Inflammatory macrophage treated with lipopolysaccharide for 1 hour (primary cell): ENCODE results near the gene DPPA3.
"Not testable (repeated sequence)": the region's sequence is repeated elsewhere in the genome, so short reads cannot be mapped to it uniquely, and the experiment has no call there.

ENCODE experiments used
- DNase-seq, 2 donors: peaks; one replicate each; pipeline ENCODE4 v3.0.0-alpha.2; 2020 to 2022

The DPPA3 gene

DNA sequence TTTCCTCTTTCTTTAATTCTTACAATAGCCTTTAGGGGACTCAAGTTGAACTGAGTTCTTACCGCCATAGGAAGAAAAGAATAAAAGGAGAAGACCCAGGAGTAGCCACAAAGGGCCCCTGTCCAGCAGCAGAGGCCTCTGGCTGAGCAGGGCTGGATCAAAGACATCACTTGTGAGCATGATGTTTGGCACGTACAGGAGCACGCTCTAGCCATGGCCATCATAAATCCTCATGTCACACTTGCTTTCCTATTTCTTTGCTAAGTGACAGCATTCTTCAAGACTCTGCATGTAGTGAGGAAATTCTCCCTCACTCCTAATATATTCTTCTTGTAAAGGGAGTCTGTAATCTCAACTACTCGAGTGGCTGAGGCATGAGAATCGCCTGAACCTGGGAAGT lies 20.3 kb downstream of the DPPA3 start:
- no peak for DNase-seq

DNA sequence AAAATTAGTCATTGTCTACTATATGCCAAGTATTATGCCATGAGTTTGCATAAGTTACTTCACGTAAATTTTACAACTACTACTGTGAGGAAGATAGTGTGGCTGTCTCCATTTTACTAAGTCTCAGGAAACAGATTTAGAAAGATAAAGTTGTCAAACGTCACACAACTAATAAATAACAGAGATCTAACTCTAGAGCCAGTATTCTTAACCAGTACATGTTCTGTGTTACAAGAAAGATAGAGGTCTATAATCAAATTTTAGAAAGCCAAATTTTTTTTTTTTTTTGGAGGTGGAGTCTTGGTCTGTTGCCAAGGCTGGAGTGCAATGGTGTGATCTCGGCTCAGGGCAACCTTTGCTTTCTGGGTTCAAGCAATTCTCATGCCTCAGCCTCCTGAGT lies 21.8 kb downstream of the DPPA3 start:
- DNase-seq: no peak

DNA sequence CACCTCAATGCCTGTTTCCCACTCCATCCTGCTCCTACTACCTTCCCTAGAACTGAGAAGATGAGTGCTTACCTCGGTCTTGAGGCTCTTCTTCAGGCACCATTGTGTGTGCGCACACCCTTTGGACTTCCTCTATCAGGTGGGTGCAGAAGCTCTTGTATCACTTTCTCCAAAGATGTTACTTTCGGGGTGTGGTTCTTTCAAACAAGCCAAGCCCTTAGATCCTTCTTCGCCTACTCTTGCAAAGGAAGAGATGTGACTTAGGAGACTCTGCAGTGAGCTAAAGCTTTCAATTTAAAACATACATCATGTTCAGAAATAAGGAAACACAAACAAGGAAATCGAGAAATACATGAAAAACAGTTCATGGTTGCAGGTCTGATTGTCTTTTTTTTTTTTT lies 36.0 kb downstream of the DPPA3 start, which contains the start of gene CLEC4C:
Gene CLEC4C (minus strand): TSS at position 130 of the 400 bp plus-strand sequence. CDS start 27 bp downstream, at position 103.
- peak; percentile 54 to 58 for DNase-seq

DNA sequence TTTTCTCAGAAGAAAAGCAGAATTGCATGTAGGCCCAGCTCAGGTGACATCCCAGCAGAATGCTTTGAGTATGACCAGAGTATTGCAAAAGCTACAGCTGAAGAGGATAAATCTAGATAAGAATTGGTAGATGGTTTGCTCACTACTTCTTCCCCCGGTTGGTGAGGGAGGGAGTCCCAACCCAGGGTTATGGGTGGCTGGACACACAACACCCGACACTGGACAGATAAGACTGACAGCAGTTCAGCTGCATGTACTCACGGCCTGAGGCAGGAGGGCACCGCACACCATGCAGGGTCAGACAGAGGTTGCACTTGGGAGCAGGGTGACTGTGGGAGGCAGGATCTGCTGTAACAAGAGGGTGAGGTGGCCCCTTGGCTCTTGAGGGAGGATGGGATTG lies 37.6 kb downstream of the DPPA3 start:
- DNase-seq: no peak

DNA sequence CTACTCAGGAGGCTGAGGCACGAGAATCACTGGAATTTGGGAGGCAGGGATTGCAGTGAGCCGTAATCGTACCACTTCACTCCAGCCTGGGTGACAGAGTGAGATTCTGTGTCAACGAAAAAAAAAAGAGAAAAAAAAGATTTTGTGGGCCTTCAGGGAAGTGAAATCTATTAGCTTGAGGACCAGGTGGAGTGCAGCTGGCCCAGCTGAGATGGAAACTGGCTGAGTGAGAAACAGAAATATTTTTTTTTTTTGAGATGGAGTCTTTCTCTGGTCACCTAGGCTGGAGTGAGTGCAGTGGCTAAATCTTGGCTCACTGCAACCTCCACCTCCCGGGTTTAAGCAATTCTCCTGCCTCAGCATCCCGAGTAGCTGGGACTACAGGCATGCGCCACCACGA lies 38.2 kb downstream of the DPPA3 start:
- DNase-seq: no peak

DNA sequence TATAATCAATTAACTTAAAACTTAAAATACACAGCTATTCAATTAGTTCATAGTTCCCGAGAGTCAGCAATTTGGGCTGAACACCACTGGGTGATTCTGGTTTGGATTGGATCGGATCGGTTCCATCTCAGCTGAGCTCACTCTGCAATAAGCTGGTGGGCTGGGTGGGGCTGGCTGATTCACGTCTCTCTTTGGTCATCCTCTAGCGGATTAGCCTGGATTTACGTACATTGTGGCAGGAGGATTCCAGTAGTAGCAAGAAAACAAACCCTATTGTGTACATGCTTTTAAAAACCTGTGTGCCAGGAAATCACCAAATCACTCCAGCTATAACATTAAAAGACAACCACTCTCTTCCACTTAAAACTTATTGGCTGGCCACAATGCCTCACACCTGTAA lies 39.1 kb downstream of the DPPA3 start:
- DNase-seq: no peak

DNA sequence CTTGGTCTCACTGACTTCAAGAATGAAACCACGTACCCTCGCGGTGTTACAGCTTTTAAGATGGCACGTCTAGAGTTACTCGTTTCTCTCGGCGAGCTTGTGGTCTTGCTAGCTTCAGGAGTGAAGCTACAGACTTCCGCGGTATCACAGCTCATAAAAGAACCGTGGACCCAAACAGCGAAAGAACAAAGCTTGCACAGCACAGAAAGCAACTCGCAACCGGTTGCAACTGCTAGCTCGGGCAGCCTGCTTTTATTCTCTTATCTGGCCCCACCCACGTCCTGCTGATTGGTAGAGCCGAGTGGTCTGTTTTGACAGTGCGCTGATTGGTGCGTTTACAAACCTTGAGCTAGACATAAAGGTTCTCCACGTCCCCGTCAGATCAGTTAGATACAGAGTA lies 40.2 kb downstream of the DPPA3 start:
- no peak for DNase-seq

DNA sequence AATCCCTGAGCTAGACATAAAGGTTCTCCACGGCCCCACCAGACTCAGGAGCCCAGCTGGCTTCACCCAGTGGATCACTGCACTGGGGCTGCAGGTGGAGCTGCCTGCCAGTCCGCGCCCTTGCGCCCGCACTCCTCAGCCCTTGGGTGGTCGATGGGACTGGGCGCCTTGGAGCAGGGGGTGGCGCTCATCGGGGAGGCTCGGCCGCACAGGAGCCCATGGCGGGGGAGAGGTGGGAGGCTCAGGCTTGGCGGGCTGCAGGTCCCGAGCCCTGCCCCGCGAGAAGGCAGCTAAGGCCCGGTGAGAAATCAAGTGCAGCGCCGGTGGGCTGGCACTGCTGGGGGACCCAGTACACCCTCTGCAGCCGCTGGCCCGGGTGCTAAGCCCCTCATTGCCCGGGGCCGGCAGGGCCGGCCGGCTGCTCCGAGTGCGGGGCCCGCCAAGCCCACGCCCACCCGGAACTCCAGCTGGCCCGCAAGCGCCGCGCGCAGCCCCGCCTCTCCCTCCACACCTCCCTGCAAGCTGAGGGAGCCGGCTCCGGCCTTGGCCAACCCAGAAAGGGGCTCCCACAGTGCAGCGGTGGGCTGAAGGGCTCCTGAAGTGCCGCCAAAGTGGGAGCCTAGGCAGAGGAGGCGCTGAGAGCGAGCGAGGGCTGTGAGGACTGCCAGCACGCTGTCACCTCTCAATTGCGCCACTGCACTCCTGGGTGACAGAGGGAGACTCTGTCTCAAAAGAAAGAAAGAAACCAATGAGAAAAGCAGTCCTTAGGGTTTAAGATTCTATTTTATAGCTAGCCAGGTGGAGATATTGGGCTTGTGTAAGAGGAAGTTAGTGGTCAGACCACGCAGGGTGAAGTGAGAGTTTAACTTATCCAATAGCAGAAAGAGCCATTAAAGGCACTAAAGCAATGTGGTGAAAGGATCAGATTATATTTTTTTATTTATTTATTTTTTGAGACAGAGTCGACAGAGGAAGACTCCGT lies 41.0 kb downstream of the DPPA3 start:
- not testable (repeated sequence) for DNase-seq

DNA sequence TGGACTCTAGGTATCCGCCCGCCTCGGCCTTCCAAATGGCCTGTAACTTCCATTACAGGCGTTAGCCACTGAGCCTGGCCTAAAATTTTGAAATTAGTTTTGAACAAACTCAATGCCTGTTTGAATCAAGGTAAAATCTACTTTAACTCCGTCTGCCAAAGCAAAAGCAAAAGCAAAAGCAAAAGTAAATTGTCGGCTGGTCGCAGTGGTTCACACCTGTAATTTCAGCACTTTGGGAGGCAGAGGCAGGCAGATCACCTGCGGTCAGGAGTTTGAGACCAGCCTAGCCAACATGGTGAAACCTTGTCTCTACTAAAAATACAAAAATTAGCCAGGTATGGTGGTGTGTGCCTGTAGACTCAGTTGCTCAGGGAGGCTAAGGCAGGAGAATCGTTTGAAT lies 44.4 kb downstream of the DPPA3 start:
- DNase-seq: not testable (repeated sequence)

DNA sequence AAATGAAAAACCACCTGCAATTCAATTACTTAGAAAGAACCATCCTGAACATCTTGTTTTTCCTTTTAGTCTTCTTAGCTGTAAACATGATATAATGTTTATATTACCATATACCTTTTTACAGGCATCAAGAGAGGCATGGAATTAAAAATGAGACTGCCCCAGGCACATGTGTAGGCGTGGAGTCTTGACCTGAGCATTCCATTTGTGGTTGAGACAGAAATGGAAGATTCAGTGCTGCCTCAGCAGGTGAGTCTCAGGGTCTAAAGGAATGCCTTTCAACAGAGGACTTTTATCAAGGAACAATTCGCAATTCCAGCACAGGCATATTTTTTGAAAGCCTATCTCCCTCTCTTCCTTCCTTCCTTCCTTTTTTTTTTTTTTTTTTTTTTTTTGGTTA lies 45.8 kb downstream of the DPPA3 start:
- no peak for DNase-seq

DNA sequence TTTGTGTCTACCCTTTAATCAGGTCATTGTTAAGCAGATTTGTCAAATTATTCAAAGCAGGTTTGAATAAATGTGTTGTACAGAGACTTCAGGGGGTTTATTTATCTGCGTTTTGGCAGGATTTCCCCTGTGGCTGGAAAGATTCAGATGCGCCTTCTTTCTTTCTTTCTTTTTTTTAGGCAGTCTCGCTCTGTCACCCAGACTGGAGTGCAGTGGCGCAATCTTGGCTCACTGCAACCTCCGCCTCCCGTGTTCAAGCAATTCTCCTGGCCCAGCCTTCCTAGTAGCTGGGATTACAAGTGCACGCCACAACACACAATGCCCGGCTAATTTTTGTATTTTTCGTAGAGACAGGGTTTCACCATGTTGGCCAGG lies 47.5 kb downstream of the DPPA3 start:
- DNase-seq: peak in 1 of 2 donors; percentile 12
